GM10847 (cell line): Measurements from ENCODE around the gene DPP10.

Source experiments
- POLR2A ChIP-seq: IDR thresholded peaks from 2 replicates; pipeline ENCODE4 v1.6.1; 2011; ENCODE audit not compliant: insufficient read length; ENCODE audit errors: extremely low read depth

DPP10 gene

GRCh38 chr2:115568643-115569042 lies 1126.2 kb downstream of the DPP10 start:
- TF ChIP-seq POLR2A: no peak

DNA sequence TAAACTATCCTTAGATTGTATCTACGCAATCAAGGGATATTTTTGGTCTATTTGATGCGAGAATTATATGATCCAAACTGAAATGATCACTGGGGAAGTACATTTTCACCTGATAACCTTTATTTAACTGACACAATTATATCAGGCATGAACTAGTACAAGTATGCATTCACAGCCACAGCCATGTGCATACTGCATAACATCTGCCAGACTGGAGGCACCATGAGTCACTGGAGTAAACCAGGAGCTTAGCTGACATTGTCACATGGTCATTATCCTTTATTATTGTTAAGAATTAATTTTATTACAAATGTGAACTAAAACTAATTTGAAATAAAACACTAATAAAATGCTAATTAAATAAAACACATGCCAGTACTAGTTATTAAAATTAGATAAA lies 1127.1 kb downstream of the DPP10 start:
- TF ChIP-seq POLR2A: no peak

DNA sequence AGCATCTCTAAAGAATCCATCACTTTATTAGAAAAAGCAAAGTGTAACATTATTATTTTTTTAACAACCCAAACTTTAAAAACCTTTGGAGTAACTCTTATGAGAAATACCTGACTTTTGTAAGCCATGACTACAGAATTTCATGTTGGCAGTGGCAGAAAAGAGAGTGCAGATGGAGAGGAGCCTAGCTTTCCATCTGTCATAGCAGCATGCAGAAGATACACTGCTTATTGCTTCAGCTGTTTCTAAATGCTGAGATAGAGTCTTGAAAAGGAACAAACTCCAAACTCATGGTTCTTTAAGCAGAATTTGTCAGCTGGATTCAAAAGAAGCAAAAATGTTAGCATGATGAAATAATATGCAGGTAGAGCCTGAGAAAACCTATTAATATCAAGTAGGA lies 1130.3 kb downstream of the DPP10 start:
- no peak for TF ChIP-seq POLR2A

- TF ChIP-seq POLR2A: no peak
Measured at GRCh38 chr2:115573756-115574155, 1131.3 kb downstream of the DPP10 start.

DNA sequence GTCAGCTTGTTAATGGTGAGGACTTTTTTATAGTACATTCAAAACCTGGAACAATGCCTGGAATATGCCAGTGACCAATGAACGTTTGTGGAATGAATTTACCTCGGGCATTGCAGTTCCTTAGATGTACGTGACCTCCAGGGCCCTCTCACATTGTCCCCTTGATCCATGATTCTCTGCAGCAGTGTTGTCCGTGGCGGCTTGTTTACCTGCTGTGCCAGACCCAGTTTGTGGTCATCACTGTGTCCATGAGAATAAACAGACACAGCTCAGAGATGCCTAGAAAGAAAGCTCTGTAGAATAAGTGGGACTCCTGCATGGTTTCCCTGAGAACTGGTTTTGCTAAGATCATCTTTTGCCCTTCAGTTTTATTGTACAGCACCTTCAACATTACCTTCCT lies 1132.2 kb downstream of the DPP10 start:
- no peak for TF ChIP-seq POLR2A

GRCh38 chr2:115580784-115581183 lies 1138.3 kb downstream of the DPP10 start:
- no peak for TF ChIP-seq POLR2A

DNA sequence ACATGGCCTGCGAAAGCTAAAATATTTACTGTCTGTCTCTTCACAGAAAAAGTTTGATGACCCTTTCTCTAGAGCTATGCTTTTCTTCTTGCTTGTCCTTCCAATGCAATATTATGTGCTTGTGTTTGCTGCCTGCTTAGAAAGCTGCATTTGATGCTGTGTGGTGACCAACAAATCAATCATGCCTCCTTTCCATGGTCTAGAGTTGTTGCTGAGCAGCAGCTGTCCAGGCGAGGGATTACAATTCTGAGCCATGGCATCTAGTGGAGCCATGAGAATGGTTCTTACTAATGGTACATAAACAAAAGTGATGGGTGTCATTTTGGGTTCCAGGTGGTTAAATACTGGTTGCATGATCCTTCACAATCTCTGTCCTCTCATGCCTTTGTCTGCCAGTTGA lies 1142.1 kb downstream of the DPP10 start:
- no peak for TF ChIP-seq POLR2A

DNA sequence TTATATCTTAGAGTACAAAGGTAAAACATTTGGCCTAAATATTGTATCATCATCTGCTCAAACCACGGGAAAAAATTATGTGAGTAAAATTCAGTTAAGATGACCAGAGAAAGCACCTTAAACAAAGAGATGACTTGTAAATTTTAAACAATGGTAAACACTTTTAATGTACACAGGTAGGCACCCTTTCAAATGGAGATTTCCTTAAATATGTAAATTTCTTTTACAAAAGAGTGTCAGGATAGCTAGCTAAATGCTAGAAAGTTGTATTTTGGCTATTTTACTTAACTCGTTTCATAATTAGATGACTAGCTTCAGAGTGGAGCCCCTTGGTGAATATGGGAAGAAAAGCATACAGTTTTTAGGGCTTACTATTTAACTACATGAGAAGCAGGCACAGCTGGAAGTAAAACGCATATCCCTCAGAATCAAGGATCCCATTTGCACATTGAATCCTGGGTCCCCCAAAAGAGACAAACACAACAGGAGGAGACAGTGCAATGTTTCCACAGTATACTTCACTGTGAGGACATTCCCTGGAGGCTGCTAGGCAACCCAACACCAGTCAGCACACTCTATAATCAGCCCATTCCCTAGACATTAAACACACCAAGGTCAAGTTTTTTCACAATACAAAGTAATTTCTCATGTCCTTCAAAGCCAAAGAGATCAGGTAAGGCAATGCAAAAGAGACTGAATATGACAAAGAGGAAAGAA lies 1154.4 kb downstream of the DPP10 start:
- no peak for TF ChIP-seq POLR2A

- no peak for TF ChIP-seq POLR2A
Measured at GRCh38 chr2:115603285-115603684, 1160.8 kb downstream of the DPP10 start.

DNA sequence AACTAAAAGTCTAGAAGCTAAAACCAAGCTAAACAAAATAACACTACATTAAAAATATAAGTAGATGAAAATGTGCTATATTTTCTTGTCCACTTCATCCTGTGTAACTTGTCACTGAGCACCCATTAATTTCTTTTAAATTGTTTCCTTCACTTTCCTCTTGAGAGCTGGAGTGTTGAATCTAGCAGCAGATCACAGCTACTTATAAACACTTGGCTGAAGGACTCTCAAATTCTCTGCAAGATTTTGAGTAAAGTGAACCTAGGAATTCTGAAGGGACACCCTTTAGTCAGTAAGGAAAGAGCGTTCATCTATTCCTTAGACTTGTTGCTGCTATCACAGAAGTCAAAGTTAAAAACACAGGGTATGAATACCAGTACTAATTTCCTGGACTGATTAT lies 1163.9 kb downstream of the DPP10 start:
- TF ChIP-seq POLR2A: no peak

DNA sequence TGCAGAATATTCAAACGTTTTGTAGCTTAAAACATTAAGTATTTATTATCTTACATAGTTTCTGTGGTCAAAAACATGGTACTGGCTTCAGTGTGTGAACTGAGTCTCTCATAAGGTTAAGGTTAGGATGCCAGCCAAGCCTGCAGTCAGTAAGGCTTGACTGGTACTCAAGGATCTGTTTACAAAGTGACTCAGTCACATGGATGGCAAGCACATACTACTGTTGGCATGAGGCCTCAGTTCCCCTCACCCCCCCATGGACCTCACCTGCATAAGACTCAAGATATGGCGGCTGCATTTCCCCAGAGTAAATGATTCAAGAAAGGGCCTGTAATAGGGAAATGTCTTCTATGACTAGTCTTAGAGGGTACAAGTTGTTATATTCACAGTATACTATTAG lies 1167.5 kb downstream of the DPP10 start:
- no peak for TF ChIP-seq POLR2A

DNA sequence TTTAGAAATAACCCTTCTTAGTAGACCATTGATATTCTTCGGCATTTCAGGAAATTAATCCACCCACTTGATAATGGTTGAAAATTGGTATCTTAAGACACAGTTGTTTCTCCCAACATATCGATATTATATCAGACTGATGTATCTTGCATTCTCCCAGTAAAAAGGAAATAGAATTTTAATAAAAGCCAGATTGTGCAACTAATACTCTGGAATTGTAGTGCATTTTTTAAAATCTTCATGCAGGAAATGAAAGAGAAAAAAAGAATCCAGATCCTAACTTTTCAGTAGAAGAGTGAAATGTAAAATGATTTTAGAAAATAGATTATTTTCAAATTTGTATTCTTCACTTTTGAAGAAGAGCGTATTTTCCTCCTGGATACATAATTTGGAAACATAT lies 1168.4 kb downstream of the DPP10 start:
- no peak for TF ChIP-seq POLR2A

GRCh38 chr2:115624332-115624731 lies 1181.9 kb downstream of the DPP10 start:
- TF ChIP-seq POLR2A: no peak

DNA sequence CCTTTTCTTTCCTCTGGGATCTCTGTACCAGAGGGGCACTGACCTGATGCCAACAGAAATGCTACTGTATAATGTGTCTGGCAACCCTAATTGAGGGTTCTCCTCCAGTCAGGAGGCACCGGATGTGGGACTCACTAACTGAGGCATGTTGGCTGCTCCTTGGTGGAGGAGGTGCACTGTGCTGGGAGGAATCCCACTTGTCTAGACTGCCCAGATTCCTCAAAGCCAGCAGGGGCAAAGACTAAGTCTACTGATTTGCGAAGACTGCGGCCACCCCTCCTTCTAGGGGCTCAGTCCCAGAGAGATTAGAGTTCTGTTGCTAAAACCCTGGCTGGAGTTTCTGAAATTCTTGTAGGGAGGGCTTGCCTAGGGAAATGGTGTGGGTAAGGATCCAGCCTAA lies 1192.1 kb downstream of the DPP10 start:
- no peak for TF ChIP-seq POLR2A

GRCh38 chr2:115635430-115635829 lies 1193.0 kb downstream of the DPP10 start:
- TF ChIP-seq POLR2A: no peak

DNA sequence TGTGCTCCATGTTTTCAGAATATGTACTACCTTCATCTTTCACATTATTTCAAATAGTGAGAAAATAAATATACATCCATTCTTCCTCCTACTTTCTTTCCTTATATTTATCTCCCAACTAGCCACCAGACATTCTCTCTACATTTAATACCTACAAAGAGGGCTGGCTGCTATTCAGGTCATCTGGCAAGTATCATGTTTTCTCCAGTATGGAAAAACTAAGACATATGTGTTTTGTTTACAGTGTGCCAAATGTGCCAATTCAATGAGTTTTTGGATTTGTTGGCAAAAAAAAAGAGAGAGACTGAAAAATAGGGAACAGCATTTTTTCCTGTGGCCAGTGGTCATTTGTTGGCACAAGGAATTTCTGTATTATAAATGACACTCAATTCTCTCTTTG lies 1207.3 kb downstream of the DPP10 start:
- TF ChIP-seq POLR2A: no peak

GRCh38 chr2:115650827-115651226 lies 1208.4 kb downstream of the DPP10 start:
- TF ChIP-seq POLR2A: no peak
